Measurements from ENCODE around the gene TRAF3.

Gene TRAF3

DNA sequence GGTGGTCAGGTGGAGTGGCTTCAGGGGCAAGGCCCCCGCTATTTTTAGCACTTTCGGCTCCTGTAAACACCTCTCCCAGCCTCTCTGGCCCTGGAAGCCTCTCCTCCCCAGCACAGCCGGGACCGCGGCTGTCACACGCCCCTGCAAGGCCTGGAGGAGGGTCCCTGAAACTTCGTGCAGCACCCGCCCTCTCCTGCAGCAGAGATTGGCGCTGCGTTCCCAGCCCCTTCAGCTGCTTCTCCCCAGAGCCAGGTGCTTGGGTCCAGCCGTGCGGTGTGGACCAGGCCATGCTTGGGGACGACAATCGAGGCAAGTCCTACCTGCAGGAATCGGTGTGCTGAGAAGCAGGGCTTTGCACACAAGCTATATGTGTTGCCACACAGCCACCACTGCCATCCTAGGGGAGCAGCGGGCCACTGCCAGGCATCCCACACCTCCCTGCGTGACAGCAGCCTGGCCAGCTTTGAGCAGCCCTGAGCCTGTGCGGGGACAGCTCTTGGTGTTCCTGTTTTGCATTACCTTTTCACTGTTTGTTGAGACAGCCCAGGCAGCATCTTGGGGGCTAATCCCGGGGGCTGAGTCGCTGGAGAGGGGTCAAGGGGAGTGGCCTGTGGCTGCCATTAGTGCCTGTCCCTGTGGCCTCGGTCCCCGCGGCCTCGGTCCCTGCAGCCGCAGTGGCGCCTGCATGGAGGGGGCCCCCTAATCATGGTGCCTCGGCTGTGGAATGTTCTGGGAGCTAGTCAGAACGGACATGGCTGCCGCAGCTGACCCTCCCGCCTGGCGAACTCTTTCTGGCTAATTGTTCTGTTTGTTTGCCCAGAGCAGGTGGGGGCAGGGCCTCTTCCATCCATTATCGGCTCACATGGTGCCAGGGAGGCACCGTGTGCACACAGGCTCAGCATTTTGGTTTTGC is 27.6 kb upstream of the TRAF3 start:
- peaks cover 11 to 51% (median 29%) of the 10 kb centered on the region in 11 experiments; a peak in 18 of 22 replicates for H3K36me3 ChIP-seq
- H3K9me3 ChIP-seq (replicated peaks in 1 of 11) = no peaks in the 10 kb centered on the region
- no peak overlapping the region for H3K4me2 ChIP-seq
- peaks cover 0 to 10% (median 0%) of the 10 kb centered on the region in 11 experiments; a peak in 3 of 22 replicates for H4K20me1 ChIP-seq
- no peak overlapping the region for H3K4me3 ChIP-seq
- peaks cover 0 to 15% (median 4%) of the 10 kb centered on the region in 10 experiments; a peak in 12 of 20 replicates for H3K4me1 ChIP-seq
- 0 out of 22 replicates have a peak overlapping the region, but pooled peaks of 1 of the 11 experiments have one; percentile 25 for H3K27ac ChIP-seq
- no peak overlapping the region for H3K9ac ChIP-seq
- no peaks in the 10 kb centered on the region for H3K27me3 ChIP-seq
- TF ChIP-seq Cebpa-rat (IDR thresholded peaks at IDR 0.05) = no peak

GRCh38 chr14:102750376-102750775 is 26.9 kb upstream of the TRAF3 start:
- peaks cover 0 to 10% (median 0%) of the 10 kb centered on the region in 11 experiments; a peak in 3 of 22 replicates for H4K20me1 ChIP-seq
- peaks cover 0 to 22% (median 10%) of the 10 kb centered on the region in 10 experiments; a peak in 12 of 20 replicates for H3K4me1 ChIP-seq
- TF ChIP-seq Cebpa-rat (IDR thresholded peaks at IDR 0.05) = no peak
- no peak overlapping the region for H3K4me2 ChIP-seq
- H3K27me3 ChIP-seq = no peaks in the 10 kb centered on the region
- no peaks in the 10 kb centered on the region for H3K9me3 ChIP-seq (replicated peaks in 1 of 11)
- H3K4me3 ChIP-seq = no peak overlapping the region
- no peak overlapping the region for H3K27ac ChIP-seq
- H3K9ac ChIP-seq = no peak overlapping the region
- H3K36me3 ChIP-seq = peaks cover 11 to 51% (median 27%) of the 10 kb centered on the region in 11 experiments; a peak in 18 of 22 replicates

GRCh38 chr14:102751088-102751487 is 26.2 kb upstream of the TRAF3 start:
- Histone ChIP-seq H3K27ac (no peak overlapping the region), H3K4me3 (no peak overlapping the region), H3K27me3 (no peaks in the 10 kb centered on the region), H3K4me2 (no peak overlapping the region), H3K36me3 (peaks cover 11 to 46% (median 23%) of the 10 kb centered on the region in 11 experiments; a peak in 18 of 22 replicates), H4K20me1 (peaks cover 0 to 10% (median 0%) of the 10 kb centered on the region in 11 experiments; a peak in 3 of 22 replicates), H3K9me3 (replicated peaks in 1 of 11) (no peaks in the 10 kb centered on the region), H3K4me1 (peaks cover 0 to 23% (median 10%) of the 10 kb centered on the region in 10 experiments; a peak in 12 of 20 replicates), H3K9ac (no peak overlapping the region)
- TF ChIP-seq Cebpa-rat (IDR thresholded peaks at IDR 0.05) = no peak

GRCh38 chr14:102752239-102752847 is 24.9 kb upstream of the TRAF3 start:
- no peak for TF ChIP-seq Cebpa-rat (IDR thresholded peaks at IDR 0.05)
- H3K27ac ChIP-seq = no peak overlapping the region
- H3K4me3 ChIP-seq = no peak overlapping the region
- peaks cover 0 to 23% (median 10%) of the 10 kb centered on the region in 10 experiments; a peak in 13 of 20 replicates for H3K4me1 ChIP-seq
- H4K20me1 ChIP-seq = peaks cover 0 to 10% (median 0%) of the 10 kb centered on the region in 11 experiments; a peak in 2 of 22 replicates
- peaks cover 0 to 8% (median 2%) of the 10 kb centered on the region in 11 experiments; a peak in 5 of 22 replicates for H3K9me3 ChIP-seq (replicated peaks in 1 of 11)
- H3K9ac ChIP-seq = no peak overlapping the region
- peaks cover 2 to 34% (median 14%) of the 10 kb centered on the region in 11 experiments; a peak in 13 of 22 replicates for H3K36me3 ChIP-seq
- H3K27me3 ChIP-seq = no peaks in the 10 kb centered on the region
- H3K4me2 ChIP-seq = no peak overlapping the region

DNA sequence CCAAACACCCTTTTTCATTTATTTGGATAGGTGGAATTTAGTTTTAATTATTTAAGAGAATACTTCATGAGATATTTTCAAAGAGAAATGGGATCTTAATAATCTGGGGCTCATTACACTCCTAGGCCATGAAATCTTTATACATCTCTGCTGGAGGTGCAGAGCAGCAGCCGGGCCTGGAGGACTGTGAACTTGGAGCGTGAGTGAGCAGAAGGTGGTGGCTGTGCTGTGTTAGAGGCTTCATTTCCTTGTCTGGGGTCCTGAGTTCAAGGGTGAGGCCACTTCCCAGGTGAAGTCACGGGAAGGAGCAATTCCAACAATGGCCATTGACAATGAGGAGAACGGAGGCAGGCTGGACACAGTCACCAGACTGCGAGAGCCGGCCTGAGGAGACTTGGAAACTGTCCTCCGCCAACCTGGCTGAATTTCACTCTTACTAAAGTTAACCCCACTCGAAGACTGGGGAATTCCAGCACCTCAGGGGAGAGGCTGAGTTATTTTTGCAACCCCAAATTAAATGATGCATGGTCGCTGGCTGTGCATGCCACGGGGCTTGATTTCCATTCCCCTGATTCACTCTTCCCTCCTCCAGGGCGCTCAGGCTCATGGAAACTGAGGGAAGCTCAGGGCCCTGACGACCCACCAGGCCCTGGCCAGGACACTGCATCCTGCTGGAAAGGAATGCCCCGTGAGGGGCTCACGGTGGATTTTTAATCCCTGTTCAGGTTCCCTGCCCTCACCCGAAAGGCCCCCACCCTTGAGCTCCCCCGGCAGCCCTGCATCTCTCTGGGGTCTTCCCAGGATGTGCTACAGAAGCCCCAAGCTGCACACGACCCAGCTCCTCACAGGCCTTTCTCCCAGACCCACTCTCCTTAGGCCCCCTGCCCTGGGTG is 22.6 kb upstream of the TRAF3 start:
- H3K36me3 ChIP-seq = peaks cover 0 to 15% (median under 1%) of the 10 kb centered on the region in 11 experiments; a peak in 5 of 22 replicates
- no peak for TF ChIP-seq Cebpa-rat (IDR thresholded peaks at IDR 0.05)
- H3K4me3 ChIP-seq = no peak overlapping the region
- H3K9me3 ChIP-seq (replicated peaks in 1 of 11) = peaks cover 0 to 8% (median 3%) of the 10 kb centered on the region in 11 experiments; a peak in 5 of 22 replicates
- H3K9ac ChIP-seq = peak overlapping the region in 2 of 11 experiments; percentile 13 to 19; a peak in 1 of 22 replicates
- peaks cover 4 to 35% (median 23%) of the 10 kb centered on the region in 10 experiments; a peak in 17 of 20 replicates for H3K4me1 ChIP-seq
- peaks cover 0 to 10% (median 0%) of the 10 kb centered on the region in 11 experiments; a peak in 1 of 22 replicates for H4K20me1 ChIP-seq
- H3K27me3 ChIP-seq = no peaks in the 10 kb centered on the region
- H3K4me2 ChIP-seq = peak overlapping the region in 4 of 11 experiments; percentile 17 to 60 (median 45); a peak in 10 of 22 replicates
- H3K27ac ChIP-seq = no peak overlapping the region

DNA sequence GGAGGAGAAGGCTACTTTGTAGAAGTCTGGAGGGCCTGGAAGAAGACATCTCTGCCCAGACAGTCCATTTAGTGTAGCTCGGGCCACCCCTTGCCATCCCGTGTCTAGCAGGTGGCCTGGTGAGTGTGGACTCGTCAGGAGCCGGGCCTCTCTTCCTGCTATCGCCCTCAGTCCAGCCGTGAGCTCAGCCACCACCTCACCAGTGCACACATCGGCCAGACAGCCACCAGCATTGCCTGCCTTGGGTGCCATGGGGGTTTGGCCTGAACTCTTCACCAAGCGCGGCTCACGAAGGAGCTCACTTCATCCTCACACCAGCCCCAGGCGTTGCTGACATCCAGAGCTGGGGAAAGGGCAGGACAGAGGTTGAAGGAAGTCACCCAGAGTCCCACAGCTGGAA is 19.6 kb upstream of the TRAF3 start:
- peak overlapping the region in 9 of 11 experiments; percentile 18 to 54 (median 38); a peak in 15 of 22 replicates for H3K4me2 ChIP-seq
- H3K4me3 ChIP-seq = no peak overlapping the region
- H3K4me1 ChIP-seq = peaks cover 7 to 39% (median 25%) of the 10 kb centered on the region in 10 experiments; a peak in 17 of 20 replicates
- no peak overlapping the region for H3K9ac ChIP-seq
- H3K27ac ChIP-seq = no peak overlapping the region; a peak in 1 of 22 replicates
- peaks cover 0 to 8% (median 3%) of the 10 kb centered on the region in 11 experiments; a peak in 5 of 22 replicates for H3K9me3 ChIP-seq (replicated peaks in 1 of 11)
- no peaks in the 10 kb centered on the region for H3K36me3 ChIP-seq
- no peaks in the 10 kb centered on the region for H3K27me3 ChIP-seq
- H4K20me1 ChIP-seq = no peaks in the 10 kb centered on the region; a peak in 1 of 22 replicates
- no peak for TF ChIP-seq Cebpa-rat (IDR thresholded peaks at IDR 0.05)

- Histone ChIP-seq H3K4me3 (no peak overlapping the region), H3K4me2 (peak overlapping the region in 8 of 11 experiments; percentile 19 to 54 (median 42); a peak in 15 of 22 replicates), H3K36me3 (no peaks in the 10 kb centered on the region), H3K27ac (no peak overlapping the region; a peak in 1 of 22 replicates), H3K4me1 (peaks cover 10 to 39% (median 25%) of the 10 kb centered on the region in 10 experiments), H3K9me3 (replicated peaks in 1 of 11) (peaks cover 0 to 8% (median 3%) of the 10 kb centered on the region in 11 experiments; a peak in 5 of 22 replicates), H4K20me1 (no peaks in the 10 kb centered on the region; a peak in 1 of 22 replicates), H3K27me3 (no peaks in the 10 kb centered on the region), H3K9ac (no peak overlapping the region)
- TF ChIP-seq Cebpa-rat (IDR thresholded peaks at IDR 0.05) = no peak
Observed at GRCh38 chr14:102758087-102758486, 19.2 kb upstream of the TRAF3 start.
